Tibial nerve (tissue), 4 donors: Measurements from ENCODE around the gene MAG.

Experiments
- EP300 ChIP-seq, 2 donors: sonication (generic); formaldehyde crosslinking; IDR thresholded peaks; one replicate each; pipeline ENCODE4 v1.6.1; 2017; ENCODE audit warnings: antibody characterized with exemption in 2 of 2, mild to moderate bottlenecking in 1 of 2
- POLR2A ChIP-seq, 2 donors: fragments of 450-650 bp; IDR thresholded peaks; one replicate each; pipeline ENCODE4 v1.6.1; 2017; ENCODE audit warnings: antibody characterized with exemption in 2 of 2, mild to moderate bottlenecking in 2 of 2, moderate library complexity in 2 of 2
- TF ChIP-seq, protein P1 (sequence below), 5 experiments: fragments of 200-600 bp in 3 of 5; fragments of 450-650 bp in 2 of 5; sonication (generic) in 3 of 5; IDR thresholded peaks; one replicate each; pipeline ENCODE4 v1.5.1; 2016 to 2019; ENCODE audit warnings: antibody characterized with exemption in 5 of 5, mild to moderate bottlenecking in 3 of 5, moderate library complexity in 2 of 5

DNA sequence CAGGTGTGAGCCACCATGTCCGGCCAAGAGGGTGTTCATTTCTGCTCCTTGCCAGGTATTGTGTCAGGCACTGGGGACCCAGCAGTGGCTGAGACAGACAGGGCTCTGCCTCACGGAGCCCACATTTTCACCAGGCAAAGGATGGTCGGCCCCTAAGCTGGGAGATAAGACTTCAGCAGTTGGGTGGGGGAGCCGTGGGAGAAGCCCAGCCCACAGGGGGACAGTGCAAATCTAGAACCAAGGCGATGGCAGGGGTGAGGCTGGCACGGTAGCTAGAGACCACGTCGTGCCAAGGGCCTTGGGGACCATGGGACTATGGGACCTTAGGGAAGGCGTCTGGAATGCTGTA lies 34.9 kb upstream of the MAG start:
- TF ChIP-seq, protein P1, sequence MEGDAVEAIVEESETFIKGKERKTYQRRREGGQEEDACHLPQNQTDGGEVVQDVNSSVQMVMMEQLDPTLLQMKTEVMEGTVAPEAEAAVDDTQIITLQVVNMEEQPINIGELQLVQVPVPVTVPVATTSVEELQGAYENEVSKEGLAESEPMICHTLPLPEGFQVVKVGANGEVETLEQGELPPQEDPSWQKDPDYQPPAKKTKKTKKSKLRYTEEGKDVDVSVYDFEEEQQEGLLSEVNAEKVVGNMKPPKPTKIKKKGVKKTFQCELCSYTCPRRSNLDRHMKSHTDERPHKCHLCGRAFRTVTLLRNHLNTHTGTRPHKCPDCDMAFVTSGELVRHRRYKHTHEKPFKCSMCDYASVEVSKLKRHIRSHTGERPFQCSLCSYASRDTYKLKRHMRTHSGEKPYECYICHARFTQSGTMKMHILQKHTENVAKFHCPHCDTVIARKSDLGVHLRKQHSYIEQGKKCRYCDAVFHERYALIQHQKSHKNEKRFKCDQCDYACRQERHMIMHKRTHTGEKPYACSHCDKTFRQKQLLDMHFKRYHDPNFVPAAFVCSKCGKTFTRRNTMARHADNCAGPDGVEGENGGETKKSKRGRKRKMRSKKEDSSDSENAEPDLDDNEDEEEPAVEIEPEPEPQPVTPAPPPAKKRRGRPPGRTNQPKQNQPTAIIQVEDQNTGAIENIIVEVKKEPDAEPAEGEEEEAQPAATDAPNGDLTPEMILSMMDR (IDR thresholded peaks at IDR 0.05): no peak
- TF ChIP-seq POLR2A (IDR thresholded peaks at IDR 0.05): no peak
- no peak for TF ChIP-seq EP300 (IDR thresholded peaks at IDR 0.05)
